Measurements from ENCODE around the gene ID4.

GRCh38 chr6:19830171-19830570 lies 7.0 kb upstream of the ID4 start:
- TF ChIP-seq CTCF (IDR thresholded peaks at IDR 0.05; ENCODE audit: poor library complexity), result no peak
- no peak for TF ChIP-seq EZH2phosphoT487 (IDR thresholded peaks at IDR 0.05; ENCODE audit: low read depth, severe bottlenecking, unreplicated experiment)
- no peak for TF ChIP-seq EZH2 (IDR thresholded peaks at IDR 0.05; ENCODE audit: borderline replicate concordance)
